ACHN (cell line): ENCODE measurements around the gene ANKRD13D.

ENCODE experiments used
- DNase-seq: peaks from one replicate; pipeline ENCODE4 v3.0.0-alpha.2; 2015
- in situ Hi-C: cut with HindIII; loops from 2 replicates; pipeline ENCODE4 v1.10.0; 2017; ENCODE audit warnings: low sequenced_read_pairs, low pct_ligation_motif_present, low pct_unique_long_range_greater_than_20kb

Gene ANKRD13D

DNA sequence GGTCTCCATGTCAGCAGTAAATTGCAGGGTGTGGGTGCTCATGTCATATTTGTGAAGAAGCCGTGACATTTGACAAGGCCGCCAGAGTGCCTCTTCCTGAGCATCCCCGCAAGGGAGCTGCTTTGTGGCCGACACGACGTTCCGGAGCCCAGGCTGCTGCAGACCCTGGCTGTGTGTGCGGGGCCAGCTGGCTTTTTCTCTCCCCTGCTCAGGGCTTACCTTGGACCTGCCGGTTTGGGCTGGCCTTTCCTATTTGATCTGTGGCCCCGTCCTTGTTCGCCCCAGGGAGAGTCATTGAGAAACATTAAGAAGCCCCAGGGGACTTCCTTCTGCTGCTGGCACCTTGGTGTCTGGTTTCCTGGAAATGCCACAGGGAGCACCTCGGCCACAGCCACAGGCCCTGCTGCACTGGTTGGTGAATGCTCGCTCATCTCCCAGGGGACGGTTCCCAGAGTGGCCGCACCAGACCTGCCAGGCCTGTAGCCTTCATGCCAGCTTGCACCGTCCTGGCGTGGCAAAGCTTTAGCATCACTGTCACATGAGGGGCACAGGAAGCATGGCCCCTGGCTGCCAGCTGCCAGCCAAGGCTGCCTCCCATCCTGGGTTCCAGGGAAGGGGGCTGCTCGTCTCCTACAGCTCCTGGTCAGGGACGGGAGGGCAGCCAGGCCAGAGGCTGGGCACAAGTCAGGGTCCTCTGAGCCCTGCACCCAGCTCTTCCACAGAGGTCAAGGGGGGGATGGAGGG, 17.4 kb upstream of the ANKRD13D start:
- no peak for DNase-seq

GRCh38 chr11:67272327-67273259, 16.5 kb upstream of the ANKRD13D start:
- in situ Hi-C loops: no loop called here
- no peak for DNase-seq

More for the DNA sequence above, 17.4 kb upstream of the ANKRD13D start:
- in situ Hi-C loops: no loop called here

DNA sequence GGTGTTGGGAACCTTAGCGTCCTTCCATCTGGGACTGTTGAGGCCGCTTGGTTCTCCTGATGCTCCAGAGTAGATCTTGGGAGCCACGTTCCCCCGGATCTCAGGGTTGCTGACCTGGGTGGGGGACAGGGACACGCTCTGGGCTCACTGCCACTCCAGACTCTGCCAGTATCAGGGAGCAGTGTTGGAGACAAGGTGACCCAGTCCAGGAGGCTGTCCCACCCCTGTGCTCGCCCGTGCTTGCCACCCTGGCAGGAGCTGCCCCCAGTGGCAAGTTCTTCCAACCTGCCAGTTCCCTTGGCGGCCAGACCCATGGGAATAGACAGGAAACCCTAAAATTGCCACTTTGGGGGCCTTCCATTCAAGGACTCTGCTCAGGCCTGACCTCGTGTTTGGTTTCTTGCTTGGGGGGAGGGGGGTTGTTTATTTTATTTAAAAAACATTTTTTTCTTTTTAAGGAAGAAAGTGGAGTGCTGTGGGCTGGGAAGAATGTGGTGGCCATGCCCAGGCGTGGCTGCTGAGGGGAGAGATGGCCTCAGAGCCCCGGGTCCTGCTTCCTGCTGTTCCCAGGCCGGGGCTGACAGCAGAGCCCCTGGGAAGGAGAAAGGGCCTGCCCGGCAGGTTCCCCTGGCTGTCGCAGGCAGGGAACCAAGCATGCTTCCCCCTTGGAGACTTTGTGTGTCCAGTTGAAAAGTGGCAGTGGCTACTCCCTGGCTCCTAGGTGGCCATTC, 15.7 kb upstream of the ANKRD13D start:
- in situ Hi-C loops: no loop called here
- DNase-seq: no peak

GRCh38 chr11:67274768-67275605, 14.1 kb upstream of the ANKRD13D start:
- DNase-seq: no peak
- in situ Hi-C loops: no loop called here

GRCh38 chr11:67275606-67276409, 13.3 kb upstream of the ANKRD13D start:
- no peak for DNase-seq
- in situ Hi-C loops: no loop called here

DNA sequence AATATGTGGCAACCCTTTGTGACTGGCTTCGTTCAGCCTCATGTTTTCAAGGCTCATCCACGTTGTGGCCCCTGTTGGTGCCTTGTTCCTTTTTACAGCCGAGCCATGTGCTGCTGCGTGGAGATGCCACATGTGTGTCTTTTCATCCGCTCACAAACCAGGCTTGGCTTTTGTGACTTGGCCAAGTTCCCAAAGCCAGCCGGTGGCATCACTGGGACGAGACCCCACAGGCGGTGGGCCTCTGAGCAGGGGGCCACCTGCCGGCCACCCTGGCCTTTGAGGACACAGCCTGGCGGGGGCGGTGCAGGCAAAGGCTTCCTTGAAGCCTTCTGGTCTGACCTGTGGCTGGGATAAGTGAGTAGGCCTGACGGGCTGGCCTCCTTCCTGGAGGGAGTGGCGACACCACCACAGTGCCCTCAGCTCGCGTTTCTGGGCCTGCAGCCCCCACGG, 12.3 kb upstream of the ANKRD13D start:
- DNase-seq: no peak
- in situ Hi-C loops: no loop called here

DNA sequence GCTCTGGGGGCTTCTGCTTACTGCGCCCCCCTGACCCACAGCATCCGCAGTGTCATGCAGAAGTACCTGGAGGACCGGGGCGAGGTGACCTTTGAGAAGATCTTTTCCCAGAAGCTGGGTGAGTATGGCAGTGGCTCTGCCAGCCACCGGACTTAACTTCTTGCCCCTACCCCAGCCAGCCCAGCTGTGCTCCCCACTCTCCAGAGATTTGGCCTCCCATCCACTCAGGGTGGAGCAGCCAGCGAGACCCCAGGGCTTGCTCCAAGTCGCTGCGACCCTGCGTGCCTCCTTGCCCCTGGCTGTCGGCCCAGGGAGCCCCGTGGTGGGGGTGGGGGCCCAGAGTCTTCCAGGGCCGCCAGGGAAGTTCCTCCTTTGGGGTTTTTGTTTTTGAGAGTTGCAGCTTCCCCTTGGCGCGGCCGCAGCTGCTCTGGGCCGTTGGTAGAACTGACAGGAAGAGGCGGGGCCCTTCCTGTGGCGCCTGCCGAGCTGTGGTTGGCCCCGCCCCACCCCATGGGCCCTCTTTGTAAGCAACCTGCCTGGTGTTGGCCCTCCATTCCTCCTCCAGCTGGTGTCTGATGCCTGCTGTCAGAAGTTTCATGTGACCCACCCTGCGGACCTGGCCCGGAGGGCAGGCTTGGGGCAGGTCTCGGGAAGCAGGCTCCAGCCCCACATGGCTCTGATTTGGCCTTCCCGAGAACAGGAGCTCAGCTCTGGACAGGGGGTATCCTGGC, 11.7 kb upstream of the ANKRD13D start:
- no peak for DNase-seq
- in situ Hi-C loops: no loop called here

- in situ Hi-C loops: no loop called here
- DNase-seq: no peak
Observed at GRCh38 chr11:67278135-67278938, 10.8 kb upstream of the ANKRD13D start.

- no peak for DNase-seq
- in situ Hi-C loops: no loop called here
Observed at GRCh38 chr11:67278939-67279588, 10.0 kb upstream of the ANKRD13D start.

- in situ Hi-C loops: no loop called here
- no peak for DNase-seq
Observed at GRCh38 chr11:67279589-67280340, 9.3 kb upstream of the ANKRD13D start.

GRCh38 chr11:67280341-67280787, 8.7 kb upstream of the ANKRD13D start:
- DNase-seq: no peak
- in situ Hi-C loops: no loop called here

DNA sequence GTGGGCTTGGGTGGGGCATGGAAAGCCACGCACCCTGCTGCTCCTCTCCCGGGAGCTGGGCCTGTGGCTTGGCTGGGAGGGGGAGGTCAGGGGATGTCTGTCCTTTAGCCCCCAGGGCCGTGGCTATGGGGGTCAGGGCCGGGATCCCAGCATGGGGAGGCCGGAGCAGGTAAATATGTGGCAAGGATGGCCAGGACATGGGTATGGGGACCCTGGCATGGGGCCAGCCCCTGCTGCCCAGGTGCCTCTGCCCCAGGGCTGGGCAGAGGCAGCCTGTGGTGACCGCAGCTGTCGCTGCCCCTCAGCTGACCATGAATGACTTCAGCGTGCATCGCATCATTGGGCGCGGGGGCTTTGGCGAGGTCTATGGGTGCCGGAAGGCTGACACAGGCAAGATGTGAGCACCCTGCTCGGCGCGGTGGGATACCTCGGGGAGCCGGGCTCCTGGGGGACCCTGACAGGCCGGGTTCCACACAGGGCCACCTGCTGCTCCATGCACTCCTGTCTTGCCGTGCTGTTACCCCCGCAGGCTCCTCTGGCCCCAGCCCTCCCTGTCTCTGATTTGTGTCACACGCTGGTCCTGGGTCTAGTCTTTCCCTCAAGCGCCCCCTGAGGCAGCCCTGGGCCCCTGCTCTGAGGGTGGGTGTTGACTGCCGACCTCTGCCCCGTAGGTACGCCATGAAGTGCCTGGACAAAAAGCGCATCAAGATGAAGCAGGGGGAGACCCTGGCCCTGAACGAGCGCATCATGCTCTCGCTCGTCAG, 8.1 kb upstream of the ANKRD13D start:
- DNase-seq: no peak
- in situ Hi-C loops: no loop called here

DNA sequence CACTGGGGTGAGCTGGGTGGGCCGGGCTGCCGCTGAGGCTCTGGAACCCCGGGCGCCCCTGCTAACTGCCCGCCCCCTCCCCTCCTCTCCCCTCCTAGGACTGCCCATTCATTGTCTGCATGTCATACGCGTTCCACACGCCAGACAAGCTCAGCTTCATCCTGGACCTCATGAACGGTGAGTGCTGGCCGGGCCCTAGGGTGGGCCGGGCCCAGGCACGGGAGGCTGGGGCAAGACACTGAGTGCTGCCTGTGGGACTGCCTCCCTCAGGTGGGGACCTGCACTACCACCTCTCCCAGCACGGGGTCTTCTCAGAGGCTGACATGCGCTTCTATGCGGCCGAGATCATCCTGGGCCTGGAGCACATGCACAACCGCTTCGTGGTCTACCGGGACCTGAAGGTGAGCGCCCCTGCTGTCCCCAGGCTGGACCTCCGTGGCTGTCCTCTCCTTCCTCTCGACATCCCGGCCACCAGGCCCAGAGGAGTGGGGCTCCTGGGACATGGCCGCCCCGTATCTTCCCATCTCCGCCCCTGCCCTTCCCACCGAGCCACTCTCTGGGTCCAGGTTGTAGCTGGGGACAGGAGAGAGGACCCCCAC, 7.5 kb upstream of the ANKRD13D start:
- in situ Hi-C loops: no loop called here
- no peak for DNase-seq
